ENCODE results near the gene TMEM134. TPM values are rescaled to one million over a fixed set of nuclear protein-coding genes. Genes with fewer than 3 reads are reported as not detected.

The TMEM134 gene
- polyA plus RNA-seq, 1 experiment = 30.6 TPM

GRCh38 chr11:67498544-67498972, 29.5 kb upstream of the TMEM134 start:
- CTCF ChIA-PET = interaction anchor here (1.3 kb wide), 1 partner anchor 9 kb away, joined by 3 read pairs; no protein-coding TSS in a partner anchor
- DNase-seq (ENCODE audit: low read depth) = no peak
- no peak for TF ChIP-seq CTCF (IDR thresholded peaks at IDR 0.05; ENCODE audit: insufficient read depth, low read depth, low read length)
- POLR2A ChIA-PET = no interaction called here
- Histone ChIP-seq H3K27me3 (ENCODE audit: control insufficient read depth, insufficient read depth, low read length) (no peaks in the 10 kb centered on the region), H3K36me3 (ENCODE audit: control insufficient read depth, insufficient read depth, low read length) (peaks cover 10% of the 10 kb centered on the region), H3K4me3 (ENCODE audit: low read depth, low read length) (no peak overlapping the region)

- no peaks in the 10 kb centered on the region for H3K27me3 ChIP-seq (ENCODE audit: control insufficient read depth, insufficient read depth, low read length)
- POLR2A ChIA-PET = no interaction called here
- CTCF ChIA-PET = no interaction called here
- no peak overlapping the region for H3K4me3 ChIP-seq (ENCODE audit: low read depth, low read length)
- no peak for TF ChIP-seq CTCF (IDR thresholded peaks at IDR 0.05; ENCODE audit: insufficient read depth, low read depth, low read length)
- no peak for DNase-seq (ENCODE audit: low read depth)
- peaks cover 16% of the 10 kb centered on the region for H3K36me3 ChIP-seq (ENCODE audit: control insufficient read depth, insufficient read depth, low read length)
Observed at GRCh38 chr11:67497656-67498291, 28.7 kb upstream of the TMEM134 start.

- no peaks in the 10 kb centered on the region for H3K27me3 ChIP-seq (ENCODE audit: control insufficient read depth, insufficient read depth, low read length)
- no peak overlapping the region for H3K4me3 ChIP-seq (ENCODE audit: low read depth, low read length)
- CTCF ChIA-PET = no interaction called here
- TF ChIP-seq CTCF (IDR thresholded peaks at IDR 0.05; ENCODE audit: insufficient read depth, low read depth, low read length) = no peak
- DNase-seq (ENCODE audit: low read depth) = no peak
- peaks cover 23% of the 10 kb centered on the region for H3K36me3 ChIP-seq (ENCODE audit: control insufficient read depth, insufficient read depth, low read length)
- POLR2A ChIA-PET = no interaction called here
Observed at GRCh38 chr11:67496113-67496512, 27.1 kb upstream of the TMEM134 start.

GRCh38 chr11:67495234-67496005, 26.4 kb upstream of the TMEM134 start:
- no peak for DNase-seq (ENCODE audit: low read depth)
- no peak for TF ChIP-seq CTCF (IDR thresholded peaks at IDR 0.05; ENCODE audit: insufficient read depth, low read depth, low read length)
- Histone ChIP-seq H3K36me3 (ENCODE audit: control insufficient read depth, insufficient read depth, low read length) (peaks cover 26% of the 10 kb centered on the region), H3K27me3 (ENCODE audit: control insufficient read depth, insufficient read depth, low read length) (no peaks in the 10 kb centered on the region), H3K4me3 (ENCODE audit: low read depth, low read length) (no peak overlapping the region)
- POLR2A ChIA-PET = no interaction called here
- CTCF ChIA-PET = no interaction called here

GRCh38 chr11:67494371-67495233, 25.6 kb upstream of the TMEM134 start:
- Histone ChIP-seq H3K27me3 (ENCODE audit: control insufficient read depth, insufficient read depth, low read length) (no peaks in the 10 kb centered on the region), H3K4me3 (ENCODE audit: low read depth, low read length) (no peak overlapping the region), H3K36me3 (ENCODE audit: control insufficient read depth, insufficient read depth, low read length) (peaks cover 29% of the 10 kb centered on the region)
- POLR2A ChIA-PET = no interaction called here
- CTCF ChIA-PET = no interaction called here
- DNase-seq (ENCODE audit: low read depth) = no peak
- no peak for TF ChIP-seq CTCF (IDR thresholded peaks at IDR 0.05; ENCODE audit: insufficient read depth, low read depth, low read length)
